ENCODE data around the gene SLC22A23.

The SLC22A23 gene

DNA sequence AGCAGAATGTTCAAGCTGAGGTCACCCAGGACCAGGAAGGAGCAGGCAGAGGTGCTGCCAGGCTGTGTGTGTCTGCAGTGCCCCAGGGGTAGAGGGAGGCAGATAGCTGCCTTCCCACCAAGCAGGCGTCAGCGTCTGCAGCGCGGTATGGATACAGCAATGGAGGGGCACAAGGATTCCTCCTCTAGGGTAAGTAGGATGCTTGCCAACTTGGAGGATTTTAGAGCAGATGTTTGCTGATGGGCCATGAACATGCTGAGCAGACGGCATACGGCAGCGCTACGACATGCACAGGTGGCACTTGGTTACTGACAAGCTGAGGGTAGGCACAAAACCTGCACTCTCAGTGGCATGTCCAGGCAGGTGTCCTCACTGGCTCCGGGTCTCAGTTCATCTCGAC, 150.0 kb downstream of the SLC22A23 start:
- in situ Hi-C loops (cut with MboI; ENCODE audit: low sequenced_read_pairs) = no loop called here

DNA sequence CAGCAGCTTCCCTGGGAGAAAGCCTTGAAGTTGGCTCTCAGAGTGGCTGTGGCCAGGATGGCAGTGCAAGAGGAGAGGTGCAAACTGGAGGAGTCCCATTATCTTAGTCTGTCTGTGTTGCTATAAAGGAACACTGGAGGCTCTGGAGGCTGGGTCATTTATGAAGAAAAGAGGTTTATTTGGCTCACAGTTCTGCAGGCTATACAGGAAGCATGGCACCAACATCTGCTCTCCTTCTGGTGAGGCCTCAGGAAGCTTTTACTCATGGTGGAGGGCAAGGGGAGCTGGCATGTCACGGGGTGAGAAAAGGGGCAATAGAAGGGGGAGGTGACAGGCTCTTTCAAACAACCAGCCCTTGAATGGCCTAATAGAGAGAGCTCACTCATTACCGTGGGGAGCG, 151.0 kb downstream of the SLC22A23 start:
- in situ Hi-C loops (cut with MboI; ENCODE audit: low sequenced_read_pairs) = no loop called here

DNA sequence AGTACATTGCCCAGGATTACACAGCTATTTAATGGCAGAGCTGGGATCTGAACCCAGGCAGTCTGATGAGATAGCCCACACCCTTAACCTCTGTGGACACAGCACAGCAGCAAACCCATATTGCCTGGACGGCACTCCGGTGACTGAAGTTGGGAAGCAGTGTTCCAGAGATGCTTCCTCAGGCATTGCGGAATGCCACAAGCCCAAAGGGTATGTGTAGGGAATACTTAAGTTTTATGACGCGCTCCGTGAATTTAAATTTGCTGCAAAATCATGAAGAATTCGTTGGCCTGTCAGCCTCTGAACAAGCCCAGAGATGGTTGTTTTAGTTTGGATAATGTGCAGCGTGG, 151.7 kb downstream of the SLC22A23 start:
- in situ Hi-C loops (cut with MboI; ENCODE audit: low sequenced_read_pairs) = no loop called here

DNA sequence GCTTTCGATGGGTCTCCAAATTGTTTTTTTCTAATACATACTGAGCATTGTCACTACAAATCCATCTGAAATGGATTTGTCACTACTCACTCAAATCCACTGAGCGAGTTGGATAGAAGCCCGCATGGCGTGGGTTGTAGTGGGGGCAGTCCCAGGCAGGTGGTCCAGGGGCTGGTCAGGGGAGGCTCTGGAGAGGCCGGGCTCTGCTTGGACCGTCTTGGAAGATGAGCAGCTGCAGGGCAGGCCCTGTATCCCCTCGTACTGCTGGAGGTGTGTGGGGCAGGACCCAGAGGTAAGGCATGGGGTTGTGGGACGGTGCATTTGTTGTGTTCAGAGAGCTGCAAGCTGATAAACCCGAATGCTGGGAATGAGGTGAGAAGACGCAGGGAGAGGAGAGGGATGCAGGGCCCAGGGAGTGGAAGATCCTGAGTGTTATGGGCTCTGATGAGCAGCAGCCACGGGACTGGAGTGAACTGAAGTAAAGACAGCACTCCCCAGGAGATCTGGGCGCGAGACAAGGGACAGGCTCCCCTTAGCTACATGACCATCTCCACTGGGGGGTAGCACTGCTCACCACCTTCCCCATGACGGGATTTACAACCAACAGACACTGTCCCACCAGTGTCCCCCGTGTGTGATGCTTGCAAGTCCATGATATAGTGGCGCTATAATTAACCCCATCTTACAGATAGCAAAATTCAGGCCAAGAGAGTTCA, 152.2 kb downstream of the SLC22A23 start:
- in situ Hi-C loops (cut with MboI; ENCODE audit: low sequenced_read_pairs) = no loop called here

DNA sequence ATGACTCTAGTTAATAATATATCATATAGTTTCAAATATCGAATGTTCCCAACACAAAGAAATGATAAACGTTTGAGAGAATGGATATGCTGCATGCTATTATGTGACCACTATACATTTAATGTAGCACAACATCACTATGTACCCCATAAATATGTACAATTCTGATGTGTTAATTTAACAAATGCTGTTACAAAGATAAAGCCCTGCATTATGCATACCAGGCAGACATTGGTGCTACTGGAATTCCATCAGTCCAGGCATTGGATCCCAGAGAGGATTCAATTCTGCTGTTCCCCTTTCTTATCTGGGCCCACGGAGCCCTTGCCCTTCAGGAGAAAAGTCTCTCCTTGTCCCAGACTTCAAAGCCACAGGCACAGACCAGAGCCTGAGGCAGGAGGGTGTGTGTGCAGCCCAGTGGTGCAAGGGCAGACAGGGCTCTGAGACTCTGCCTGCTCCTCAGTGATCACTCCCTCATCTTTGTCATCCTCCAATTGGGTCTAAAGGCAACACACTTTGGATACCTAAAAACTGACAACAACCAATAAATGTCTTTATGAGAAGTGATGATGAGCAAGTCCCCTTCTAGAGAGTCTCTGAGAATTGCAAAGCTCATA, 152.9 kb downstream of the SLC22A23 start:
- in situ Hi-C loops (cut with MboI; ENCODE audit: low sequenced_read_pairs) = no loop called here

DNA sequence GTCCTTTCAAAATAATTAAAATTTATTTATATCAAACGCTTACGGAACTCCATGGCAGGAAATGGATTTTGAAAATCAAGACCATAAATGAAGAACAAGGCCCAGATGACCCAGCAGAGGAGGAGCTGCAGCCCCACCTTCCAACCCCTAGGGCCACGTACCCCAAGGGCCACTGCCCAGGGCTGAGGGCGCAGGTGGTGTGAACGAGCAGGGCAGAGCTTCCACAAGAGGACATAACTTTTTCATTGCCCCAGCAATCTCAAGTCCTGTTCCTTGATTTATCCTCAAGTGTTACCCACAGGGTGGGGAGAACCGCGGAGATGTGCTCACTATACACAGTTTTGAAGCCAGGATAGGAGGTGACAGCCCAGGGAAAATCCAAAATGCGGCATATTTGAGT, 155.3 kb downstream of the SLC22A23 start:
- in situ Hi-C loops (cut with MboI; ENCODE audit: low sequenced_read_pairs) = no loop called here

DNA sequence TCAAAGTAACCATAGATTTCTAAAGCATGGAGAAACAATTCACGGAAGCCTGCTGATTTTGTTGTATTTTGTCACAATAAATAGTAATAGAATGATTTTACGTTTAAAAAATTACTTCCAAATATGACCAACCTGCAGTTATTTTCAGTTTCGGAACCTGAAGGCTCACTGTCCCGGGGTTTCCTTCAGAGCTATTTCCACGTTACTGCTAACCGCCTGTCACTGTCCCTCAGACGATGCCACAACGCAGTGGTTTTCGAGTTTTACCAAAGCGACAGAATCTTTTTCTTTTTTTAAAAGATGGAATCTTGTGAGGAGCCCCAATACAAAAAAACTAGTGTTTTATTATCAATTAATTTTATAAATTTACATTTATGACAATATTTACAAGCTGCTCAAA, 157.6 kb downstream of the SLC22A23 start:
- in situ Hi-C loops (cut with MboI; ENCODE audit: low sequenced_read_pairs) = no loop called here

DNA sequence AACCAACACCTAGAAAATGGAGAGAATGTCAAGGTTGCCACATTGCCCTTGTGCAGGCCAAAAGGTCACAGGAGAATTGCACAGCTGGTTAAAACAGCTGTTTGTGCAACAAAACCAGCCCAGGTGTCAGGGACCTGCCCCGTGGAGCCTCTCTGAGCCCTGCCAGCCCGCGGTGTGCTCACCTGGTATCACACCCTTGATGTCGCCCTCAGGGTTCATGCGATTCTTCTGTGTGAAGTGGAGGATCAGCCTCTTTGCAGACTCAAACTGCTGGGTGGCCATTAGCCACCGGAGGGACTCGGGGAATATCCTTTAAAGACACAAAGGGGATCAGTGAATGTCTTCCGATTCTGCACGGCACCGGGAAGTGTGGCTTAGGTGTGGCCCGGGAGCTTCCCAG, 158.9 kb downstream of the SLC22A23 start:
- in situ Hi-C loops (cut with MboI; ENCODE audit: low sequenced_read_pairs) = no loop called here

DNA sequence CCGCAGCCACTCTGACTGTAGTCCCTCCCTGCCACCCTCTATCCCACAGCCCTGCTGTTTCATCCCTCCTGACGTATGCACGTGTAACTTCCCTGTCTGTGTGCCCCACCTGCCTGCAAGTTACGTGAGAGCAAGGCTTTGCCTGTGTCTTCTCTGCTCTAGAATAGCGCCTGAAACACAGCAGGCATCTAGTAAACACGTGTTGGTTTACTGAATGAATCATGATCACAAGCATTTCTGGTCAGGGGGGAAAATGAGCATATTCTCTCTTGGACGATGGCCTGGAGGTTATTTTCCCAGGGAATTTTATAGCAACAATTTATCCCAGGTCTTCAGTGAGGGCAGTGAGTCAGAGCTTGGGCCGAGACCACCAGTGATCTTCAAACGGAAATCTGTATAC, 159.8 kb downstream of the SLC22A23 start:
- in situ Hi-C loops (cut with MboI; ENCODE audit: low sequenced_read_pairs) = no loop called here

DNA sequence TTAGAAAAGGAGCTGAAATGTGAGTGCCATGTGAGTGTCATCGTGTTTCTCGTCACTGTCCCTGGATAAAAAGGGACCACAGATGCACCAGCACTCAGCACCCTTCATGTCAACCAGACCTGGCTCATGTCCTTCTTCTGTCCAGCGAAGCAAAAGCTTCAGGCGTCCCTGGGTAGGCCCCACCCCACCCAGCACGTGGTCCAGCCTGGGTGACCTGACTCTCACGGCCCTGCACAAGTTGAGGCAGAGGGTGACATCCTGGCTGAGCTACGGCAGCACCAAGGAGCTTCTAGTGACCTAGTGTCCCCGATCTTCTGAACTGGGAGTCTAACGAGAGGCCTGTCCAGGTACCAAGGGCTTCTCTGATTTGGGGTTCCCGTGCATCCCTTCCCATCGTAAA, 160.3 kb downstream of the SLC22A23 start:
- in situ Hi-C loops (cut with MboI; ENCODE audit: low sequenced_read_pairs) = no loop called here

DNA sequence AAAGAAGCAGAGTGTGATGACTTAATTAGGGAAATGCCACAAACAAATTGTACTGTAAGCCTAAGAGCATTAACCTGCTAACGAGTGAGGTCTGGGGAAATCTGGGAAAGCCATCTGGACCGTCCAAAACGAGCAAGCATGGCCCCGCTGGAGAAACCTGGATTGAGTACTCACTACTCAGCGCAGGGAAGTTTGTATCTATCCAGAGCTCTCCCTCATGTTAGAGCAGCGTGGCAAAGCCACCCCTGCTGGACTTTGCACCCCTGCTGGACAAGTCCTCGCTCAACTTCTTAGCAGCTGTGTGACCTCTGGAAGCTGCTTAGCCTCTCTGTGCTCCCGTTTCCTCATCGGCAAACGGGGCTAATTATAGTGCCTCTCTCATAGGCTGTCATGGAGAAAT, 160.8 kb downstream of the SLC22A23 start:
- in situ Hi-C loops (cut with MboI; ENCODE audit: low sequenced_read_pairs) = no loop called here

DNA sequence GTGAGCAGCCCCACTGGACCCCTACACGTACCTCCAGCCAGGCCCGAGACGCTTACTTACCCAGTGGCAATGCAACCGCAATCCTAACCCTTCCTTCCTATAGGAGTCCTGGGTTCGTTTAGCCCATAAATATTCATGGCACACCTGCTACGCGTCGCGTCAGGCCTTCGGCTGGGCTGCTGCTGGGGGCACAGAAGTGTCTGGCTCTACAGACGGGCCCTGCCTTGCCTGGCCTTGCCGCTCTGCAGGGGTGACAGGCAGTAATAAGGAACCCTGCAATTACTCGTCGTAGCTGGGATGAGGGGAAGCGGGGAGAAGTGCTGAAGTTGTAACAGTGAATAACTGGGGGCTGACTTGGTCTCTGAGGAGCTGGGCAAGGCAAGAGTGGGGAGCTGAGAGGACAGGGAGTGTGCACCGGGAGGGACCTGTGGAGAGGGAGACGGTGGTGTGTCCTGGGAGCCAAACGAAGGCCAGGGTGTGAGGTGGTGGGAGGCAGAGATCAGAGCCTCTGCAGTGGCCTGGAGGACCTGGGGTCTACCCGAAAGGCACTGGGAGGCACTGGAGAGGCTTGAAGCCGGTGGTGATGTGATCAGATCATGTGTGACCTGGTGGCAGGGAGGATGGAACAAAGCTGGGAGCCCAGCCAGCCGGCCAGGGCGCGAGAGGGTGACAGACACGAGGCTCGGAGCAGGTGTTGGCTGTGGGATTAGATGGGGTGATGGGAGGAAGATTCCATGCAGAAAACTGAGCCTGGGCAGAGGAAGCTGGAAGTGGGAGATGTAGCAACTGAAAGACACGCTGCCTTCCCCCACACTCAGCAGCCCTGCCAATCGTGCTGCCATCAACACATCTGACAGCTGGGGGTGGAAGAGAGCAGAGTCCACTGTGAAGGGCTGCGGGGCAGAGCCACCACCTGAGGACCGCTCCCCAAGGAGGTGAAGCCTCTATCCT, 161.7 kb downstream of the SLC22A23 start:
- in situ Hi-C loops (cut with MboI; ENCODE audit: low sequenced_read_pairs) = no loop called here

DNA sequence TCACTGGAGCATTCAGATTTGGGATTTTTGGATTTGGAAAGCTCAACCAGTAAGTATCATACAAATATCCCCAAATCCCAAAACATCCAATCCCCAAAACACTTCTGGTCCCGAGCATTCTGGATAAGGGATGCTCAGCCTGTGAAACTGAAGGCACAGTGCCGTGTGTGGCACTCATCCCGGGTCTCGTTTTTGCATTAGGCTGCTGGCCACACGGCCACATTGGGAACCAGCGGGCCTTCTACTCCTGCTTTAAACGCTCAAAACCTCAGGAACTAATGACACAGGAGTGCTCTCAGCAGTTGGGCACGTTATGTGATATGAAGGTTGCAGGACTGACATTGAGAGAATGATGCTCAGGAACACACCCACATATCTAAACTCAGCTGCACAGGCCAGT, 162.5 kb downstream of the SLC22A23 start:
- in situ Hi-C loops (cut with MboI; ENCODE audit: low sequenced_read_pairs) = no loop called here

DNA sequence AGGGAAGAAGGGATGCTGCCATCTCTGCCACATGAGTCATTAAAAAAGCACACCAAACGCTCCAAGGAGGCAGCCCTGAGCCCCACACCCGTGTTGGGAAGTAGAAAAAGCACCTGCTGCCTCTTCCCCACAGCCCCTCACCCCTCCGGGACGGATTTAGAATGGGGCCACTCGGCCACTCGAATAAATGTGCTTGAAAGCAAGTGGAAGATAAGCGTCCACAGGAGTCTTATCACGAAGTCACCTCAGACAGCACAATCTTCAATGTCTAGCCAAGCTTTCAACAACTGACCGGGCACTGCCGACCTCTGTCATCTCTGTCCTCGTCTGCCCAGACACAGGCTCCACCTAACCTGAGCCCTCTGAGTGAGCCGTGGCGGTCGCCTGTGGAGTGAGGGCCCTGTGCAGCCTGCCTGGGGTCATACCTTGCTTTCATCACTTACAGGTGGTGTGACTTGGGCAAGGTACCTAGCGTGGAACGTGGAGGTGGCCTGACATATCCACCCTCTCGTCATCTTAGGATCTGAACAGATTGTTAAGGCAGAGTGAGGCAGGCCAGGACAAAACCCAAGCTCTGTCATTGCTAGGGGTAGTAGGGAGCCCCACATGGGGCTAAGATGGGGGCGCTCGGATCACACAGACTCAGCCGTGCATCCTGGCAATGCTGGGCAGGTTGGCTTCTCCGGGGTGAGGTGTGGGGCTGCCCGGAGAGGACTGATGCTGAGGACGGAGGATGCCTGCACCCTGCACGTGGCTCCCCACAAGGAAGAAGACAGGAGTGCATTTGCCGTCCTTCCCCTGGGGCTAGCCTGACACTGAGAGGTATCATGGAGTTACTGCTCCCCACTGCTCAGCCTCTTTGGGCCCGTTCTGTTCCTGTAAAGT, 163.3 kb downstream of the SLC22A23 start:
- in situ Hi-C loops (cut with MboI; ENCODE audit: low sequenced_read_pairs) = no loop called here

DNA sequence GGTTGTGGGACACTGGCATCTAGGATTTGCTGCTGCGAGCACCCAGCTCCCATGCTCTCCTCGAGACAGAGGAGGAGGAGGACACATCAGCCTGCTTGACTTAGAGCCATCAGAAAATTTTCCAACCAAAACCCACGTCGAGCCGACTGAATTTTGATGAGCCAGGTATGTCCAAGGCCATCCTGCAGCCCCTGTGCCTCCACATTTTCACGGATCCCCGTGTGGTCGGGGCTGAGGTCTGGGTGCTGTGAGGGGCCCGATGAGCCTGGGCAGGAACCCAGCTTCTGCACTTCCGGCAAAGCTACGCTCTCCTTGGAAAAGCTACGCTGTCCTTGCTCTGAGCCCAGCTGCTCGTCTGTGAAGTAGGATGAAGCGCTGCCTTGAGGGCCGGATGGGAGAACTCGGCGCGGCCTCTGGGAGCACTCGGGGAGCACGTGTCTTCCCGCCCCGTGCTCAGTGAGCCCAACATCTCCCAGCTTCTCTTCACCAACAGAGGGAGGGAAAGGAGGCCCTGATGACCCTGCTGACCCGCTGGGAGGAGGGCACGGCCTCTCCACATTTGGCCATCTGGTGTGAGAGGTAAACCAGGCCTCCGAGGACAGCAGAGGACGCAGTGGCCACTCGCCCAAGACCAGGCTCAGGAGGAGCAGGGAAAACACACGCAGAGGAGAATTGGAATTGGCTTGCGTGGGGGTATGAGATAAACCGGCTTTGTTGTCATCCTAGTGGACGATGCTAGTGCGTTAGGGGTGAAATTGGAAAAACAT, 164.2 kb downstream of the SLC22A23 start:
- in situ Hi-C loops (cut with MboI; ENCODE audit: low sequenced_read_pairs) = no loop called here

DNA sequence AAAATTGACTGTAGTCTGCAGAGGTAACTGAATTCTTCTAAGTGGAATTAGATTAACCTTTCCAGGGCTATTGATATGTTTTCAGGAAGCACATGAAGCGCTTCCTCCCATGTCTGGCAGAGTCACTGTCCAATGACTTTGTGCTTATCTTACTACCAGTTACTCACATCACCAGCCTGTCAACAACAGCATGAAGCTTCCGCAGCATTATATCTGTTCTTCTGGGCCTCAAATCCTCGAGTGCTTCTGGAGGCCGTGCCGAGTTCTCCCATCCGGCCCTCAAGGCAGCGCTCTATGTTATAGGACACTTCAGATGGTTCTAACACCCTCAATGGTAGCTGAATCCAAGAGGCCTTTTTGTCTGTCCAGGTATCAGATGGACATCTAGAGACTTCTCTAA, 164.9 kb downstream of the SLC22A23 start:
- in situ Hi-C loops (cut with MboI; ENCODE audit: low sequenced_read_pairs) = no loop called here

DNA sequence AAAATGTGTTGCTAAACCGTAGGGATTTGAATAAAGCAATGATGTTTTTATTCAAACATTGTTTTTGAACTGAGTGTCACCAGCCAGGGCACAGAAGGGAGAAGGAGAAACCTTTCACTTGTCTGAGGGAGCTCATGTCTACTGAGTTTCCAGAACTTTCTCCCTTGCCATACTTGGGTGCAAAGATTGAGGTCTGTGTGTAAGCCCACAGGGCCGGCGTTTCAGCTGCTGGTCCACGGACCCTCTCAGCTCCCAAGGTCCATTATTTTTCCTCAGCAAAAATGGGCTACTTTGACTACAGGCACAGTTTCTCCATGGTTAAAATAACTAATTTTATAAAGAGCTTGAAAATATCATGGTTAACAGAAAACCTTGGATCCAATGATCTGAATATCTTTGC, 165.5 kb downstream of the SLC22A23 start:
- in situ Hi-C loops (cut with MboI; ENCODE audit: low sequenced_read_pairs) = no loop called here

DNA sequence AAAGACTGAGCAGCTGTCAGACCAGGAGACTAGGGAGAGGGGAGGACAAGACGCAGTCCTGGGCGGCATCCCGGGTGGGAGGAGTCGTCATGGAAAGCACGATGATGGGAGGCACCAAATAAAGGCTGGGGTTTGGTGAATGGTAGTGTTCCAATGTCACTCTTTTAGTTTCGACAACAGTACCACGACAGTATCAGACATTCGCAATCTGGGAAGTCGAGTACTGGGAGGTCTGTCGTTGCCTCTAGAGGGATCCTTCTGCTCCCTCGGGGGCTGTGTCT, 166.0 kb downstream of the SLC22A23 start:
- in situ Hi-C loops (cut with MboI; ENCODE audit: low sequenced_read_pairs) = no loop called here

DNA sequence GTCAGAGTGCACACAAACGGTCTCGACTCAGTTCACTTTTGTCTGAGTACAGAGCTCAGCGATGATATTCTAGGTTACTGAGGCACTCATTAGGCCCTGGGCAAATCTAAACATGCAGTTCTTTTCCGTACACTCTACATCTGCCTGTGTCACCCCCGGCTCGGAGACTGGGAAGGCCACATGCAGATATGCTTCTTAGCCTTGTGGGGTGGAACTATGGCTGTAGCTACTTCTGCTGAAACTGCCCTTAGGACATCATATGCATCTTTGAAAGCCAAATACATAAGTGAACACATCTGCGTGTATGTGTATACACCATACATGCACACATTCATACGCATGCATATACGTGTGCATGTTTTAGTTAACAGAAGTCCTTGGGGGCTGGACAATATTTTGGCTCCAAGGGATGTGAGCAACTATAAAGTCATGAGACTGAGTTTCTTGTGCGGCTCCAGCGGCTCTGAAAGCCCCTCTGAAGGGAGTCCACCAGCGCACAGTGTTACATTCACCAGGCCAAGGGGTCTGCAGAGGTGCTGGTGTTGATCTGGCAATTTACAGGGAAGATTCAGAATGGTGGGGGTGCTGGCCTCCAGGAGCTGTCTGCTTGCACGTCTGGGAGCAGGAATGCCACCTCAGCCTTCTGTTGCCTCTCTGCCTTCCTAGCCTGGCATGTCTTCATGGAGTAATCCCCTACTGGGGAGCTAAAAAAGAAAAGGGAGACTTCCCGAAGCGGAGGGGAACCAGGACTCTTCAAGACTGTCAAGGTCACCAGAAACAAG, 166.5 kb downstream of the SLC22A23 start:
- in situ Hi-C loops (cut with MboI; ENCODE audit: low sequenced_read_pairs) = no loop called here

DNA sequence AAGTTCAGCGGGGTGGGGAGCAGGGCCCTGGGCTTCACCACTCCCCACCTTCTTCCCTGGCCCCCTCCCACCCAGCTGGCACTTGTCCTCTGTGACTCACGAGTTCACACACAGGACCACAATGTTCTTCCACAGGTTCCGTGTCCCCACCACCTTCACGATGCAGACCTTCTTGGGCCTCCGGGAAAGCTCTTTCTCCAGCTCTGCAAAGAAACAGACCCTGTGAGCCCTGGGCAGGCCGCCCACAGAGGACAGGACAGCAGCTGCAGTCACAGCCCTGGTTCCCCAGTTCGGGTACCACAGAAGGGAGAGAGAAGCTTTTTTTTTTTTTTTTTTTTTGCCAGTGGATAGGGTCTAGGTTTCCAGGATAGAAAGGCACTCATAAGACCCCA, 167.2 kb downstream of the SLC22A23 start:
- in situ Hi-C loops (cut with MboI; ENCODE audit: low sequenced_read_pairs) = no loop called here
